GM12875 (cell line): Measurements from ENCODE around the gene MYO16.
"Not testable (repeated sequence)": the region's sequence is repeated elsewhere in the genome, so short reads cannot be mapped to it uniquely, and the experiment has no call there.

Experiments
- H3K4me3 ChIP-seq: one replicate; pipeline ENCODE4 v1.5.1; 2011; ENCODE audit warnings: low read depth, low read length, control low read depth
- TF ChIP-seq, protein P1 (sequence below): IDR thresholded peaks from 2 replicates; pipeline ENCODE4 v1.5.1; 2011; ENCODE audit warnings: low read depth, mild to moderate bottlenecking, control low read depth, inconsistent platforms, low read length, moderate library complexity, borderline replicate concordance; ENCODE audit not compliant: insufficient read depth

Gene MYO16

DNA sequence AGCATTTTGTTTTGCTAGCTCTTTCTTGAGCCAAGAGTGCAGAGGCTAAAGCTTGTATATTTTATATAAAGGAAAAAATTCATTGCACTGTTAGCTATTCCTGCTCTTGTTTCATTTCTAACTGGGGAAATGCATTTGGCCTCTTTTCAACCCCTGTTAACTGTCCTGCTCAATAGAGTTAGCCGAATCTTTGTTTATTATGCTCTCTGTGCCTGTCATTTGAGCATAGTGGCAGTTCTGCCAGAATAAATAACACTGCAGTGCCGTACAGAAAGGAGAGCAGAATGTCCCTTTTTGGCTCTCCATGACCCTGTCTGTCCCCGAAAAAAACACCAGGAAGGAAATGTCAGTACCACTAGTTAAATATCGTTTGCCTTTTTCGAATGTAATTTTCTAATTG lies 350.8 kb downstream of the MYO16 start:
- H3K4me3 ChIP-seq = no peak overlapping the region
- TF ChIP-seq, protein P1, sequence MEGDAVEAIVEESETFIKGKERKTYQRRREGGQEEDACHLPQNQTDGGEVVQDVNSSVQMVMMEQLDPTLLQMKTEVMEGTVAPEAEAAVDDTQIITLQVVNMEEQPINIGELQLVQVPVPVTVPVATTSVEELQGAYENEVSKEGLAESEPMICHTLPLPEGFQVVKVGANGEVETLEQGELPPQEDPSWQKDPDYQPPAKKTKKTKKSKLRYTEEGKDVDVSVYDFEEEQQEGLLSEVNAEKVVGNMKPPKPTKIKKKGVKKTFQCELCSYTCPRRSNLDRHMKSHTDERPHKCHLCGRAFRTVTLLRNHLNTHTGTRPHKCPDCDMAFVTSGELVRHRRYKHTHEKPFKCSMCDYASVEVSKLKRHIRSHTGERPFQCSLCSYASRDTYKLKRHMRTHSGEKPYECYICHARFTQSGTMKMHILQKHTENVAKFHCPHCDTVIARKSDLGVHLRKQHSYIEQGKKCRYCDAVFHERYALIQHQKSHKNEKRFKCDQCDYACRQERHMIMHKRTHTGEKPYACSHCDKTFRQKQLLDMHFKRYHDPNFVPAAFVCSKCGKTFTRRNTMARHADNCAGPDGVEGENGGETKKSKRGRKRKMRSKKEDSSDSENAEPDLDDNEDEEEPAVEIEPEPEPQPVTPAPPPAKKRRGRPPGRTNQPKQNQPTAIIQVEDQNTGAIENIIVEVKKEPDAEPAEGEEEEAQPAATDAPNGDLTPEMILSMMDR = no peak

DNA sequence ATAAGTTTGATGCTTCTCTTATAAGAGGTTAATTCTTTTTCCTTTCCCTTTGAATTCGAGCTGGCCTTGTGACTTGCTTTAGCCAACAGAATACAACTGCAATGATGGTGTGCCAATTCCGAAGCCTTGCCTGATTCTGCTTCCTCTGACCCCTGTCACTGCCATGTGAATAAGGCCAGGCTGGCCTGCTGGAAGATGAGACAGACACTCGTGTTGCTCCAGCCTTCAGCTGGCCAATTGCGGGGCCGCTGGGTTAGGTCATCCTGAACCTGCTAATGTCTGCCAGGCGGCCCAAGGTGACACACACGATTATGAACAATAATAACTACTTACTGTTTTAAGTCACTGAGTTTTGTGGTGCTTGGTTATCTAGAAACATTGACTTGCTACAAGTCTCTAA lies 352.0 kb downstream of the MYO16 start:
- H3K4me3 ChIP-seq = no peak overlapping the region
- TF ChIP-seq, protein P1 = no peak

DNA sequence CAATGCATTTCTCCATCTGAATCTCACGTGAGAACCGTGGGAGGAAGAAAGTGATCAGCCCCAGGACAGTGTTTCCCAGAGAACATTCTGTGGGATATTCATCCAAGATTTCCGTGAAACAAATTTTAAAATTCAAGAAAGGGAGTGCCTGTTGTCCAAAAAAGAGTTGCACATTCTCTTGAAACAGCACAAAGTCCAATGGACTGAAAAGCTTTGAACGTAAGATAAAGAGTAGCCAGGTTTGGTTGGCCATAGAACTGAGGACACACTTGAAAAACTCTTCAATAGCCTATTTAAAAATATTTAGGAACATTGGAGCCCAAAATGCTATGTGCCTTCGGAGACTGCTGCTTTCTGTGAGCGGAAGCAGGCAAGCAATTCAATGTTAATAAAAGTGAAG lies 353.9 kb downstream of the MYO16 start:
- TF ChIP-seq, protein P1 = no peak

DNA sequence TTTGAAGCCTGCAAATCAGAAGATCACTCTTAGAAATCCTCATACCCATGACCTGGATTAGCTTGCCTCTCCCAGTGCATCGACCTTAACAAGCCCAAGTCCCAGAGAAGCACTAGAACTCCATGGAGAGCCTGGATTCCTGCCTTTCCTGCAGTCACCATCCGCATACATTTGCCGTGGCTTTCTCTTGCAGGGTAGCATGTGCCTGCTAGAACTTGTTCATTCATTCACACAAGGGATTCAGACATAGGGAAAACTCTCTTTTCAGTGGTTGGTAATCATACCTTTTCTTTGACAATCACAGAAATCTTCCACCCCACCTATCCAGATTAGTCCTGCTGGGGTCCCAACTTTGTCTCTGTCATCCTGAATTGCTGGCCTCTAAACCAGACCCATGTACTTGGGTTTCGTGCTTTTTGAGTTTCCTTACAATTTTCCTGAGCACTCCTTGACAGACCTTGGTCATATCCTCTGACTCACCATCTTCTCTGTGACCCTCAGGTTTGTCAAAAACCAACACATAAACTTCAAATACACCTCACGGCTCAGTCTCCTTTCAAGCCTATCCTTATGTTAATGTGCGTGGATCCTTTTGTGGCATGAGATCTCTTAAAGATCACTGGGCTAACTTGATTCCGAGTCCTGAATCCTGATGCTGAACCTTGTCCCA lies 355.0 kb downstream of the MYO16 start:
- TF ChIP-seq, protein P1 = no peak
- no peak overlapping the region for H3K4me3 ChIP-seq

More for the DNA sequence above, 353.9 kb downstream of the MYO16 start:
- no peak overlapping the region for H3K4me3 ChIP-seq

DNA sequence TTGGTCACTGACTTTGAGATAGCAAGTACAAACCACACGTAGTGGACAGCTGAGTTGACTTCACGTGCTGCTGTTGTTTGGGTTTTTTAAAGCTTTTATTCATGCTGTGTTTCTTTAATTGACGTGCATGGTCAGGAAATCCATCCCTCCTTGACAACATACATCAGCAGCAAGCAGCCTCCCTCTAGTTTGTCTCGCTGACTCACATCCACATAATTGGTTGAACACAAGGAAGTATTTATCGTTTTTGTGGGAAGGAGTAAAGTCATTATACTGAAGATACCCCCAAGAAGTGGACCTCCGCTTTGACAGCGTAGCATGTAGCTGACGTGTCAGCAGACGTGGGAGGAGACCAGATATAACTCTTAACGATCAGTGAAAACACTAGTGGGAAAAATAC lies 355.8 kb downstream of the MYO16 start:
- no peak overlapping the region for H3K4me3 ChIP-seq
- TF ChIP-seq, protein P1 = no peak

DNA sequence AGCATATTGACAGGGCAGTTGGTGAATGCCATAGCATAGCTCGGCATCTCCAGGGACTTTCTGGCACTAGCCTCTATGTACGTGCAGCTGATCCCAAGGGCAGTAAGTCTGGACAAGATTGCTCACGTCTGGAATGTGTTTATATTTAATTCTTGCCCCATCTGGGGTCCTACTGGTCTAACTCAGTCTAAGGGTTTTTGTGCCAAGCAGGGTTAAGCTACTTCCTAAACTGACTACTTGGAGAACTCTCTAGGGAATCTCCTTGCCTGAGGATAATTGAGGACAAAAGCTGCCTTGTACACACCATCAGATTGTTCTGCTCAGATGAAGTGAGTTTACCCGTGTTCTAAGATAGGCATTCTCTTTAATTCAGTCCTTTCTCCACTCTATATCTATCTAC lies 358.1 kb downstream of the MYO16 start:
- TF ChIP-seq, protein P1 = no peak
- no peak overlapping the region for H3K4me3 ChIP-seq

DNA sequence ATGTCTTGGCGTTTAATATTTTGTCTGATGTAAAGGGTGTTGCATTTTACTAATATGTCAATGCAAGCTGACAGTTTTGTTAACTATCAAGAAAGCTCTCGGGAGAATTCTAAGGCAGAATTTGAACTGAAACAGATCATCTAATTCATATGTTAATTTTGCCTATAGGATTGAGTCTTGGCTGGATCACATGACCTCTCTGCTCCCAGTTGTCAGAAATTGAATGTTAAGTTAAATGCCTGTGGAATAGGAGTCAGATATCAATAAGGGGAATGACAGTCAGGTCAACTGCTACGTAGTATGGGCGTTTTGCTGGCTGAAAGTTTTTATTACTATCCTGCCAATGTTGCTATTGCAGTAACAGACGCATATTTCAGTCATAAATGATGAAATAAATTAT lies 358.5 kb downstream of the MYO16 start:
- TF ChIP-seq, protein P1 = no peak
- no peak overlapping the region for H3K4me3 ChIP-seq

DNA sequence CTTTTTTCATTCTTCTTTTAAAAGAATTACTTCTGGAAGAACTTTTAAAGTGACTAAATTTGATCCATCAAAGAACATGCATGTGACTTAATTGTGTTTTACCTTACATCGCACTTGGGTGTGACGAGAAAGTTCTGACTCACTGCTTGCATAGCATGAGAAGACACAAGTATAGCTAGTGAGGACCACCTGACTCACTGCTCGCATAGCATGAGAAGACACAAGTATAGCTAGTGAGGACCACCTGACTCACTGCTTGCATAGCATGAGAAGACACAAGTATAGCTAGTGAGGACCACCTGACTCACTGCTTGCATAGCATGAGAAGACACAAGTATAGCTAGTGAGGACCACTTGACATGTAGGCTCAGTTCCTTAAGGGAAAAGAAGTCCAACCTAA lies 362.0 kb downstream of the MYO16 start:
- H3K4me3 ChIP-seq = not testable (repeated sequence)
